Measurements from ENCODE around the gene M1AP.
"Not testable (repeated sequence)": the region's sequence is repeated elsewhere in the genome, so short reads cannot be mapped to it uniquely, and the experiment has no call there.

Gene M1AP

GRCh38 chr2:74562126-74562775, 85.9 kb downstream of the M1AP start:
- H3K4me3 ChIP-seq (replicated peaks; ENCODE audit: low read depth, low read length) = no peak overlapping the region
- TF ChIP-seq CTCF (IDR thresholded peaks at IDR 0.05; ENCODE audit: low read depth, low read length, missing control alignments) = no peak
- DNase-seq (ENCODE audit: extremely low read depth, low read depth) = no peak

GRCh38 chr2:74561022-74561421, 87.1 kb downstream of the M1AP start:
- DNase-seq (ENCODE audit: extremely low read depth, low read depth); H3K4me3 ChIP-seq (replicated peaks; ENCODE audit: low read depth, low read length): not testable (repeated sequence)

- no peak overlapping the region for H3K4me3 ChIP-seq (replicated peaks; ENCODE audit: low read depth, low read length)
- no peak for TF ChIP-seq CTCF (IDR thresholded peaks at IDR 0.05; ENCODE audit: low read depth, low read length, missing control alignments)
- no peak for DNase-seq (ENCODE audit: extremely low read depth, low read depth)
These were observed 87.5 kb downstream of the M1AP start for GRCh38 chr2:74560591-74560990.

GRCh38 chr2:74559912-74560311, 88.2 kb downstream of the M1AP start:
- no peak for DNase-seq (ENCODE audit: extremely low read depth, low read depth)
- no peak overlapping the region for H3K4me3 ChIP-seq (replicated peaks; ENCODE audit: low read depth, low read length)
- no peak for TF ChIP-seq CTCF (IDR thresholded peaks at IDR 0.05; ENCODE audit: low read depth, low read length, missing control alignments)

GRCh38 chr2:74558284-74559230, 89.6 kb downstream of the M1AP start:
- H3K4me3 ChIP-seq (replicated peaks; ENCODE audit: low read depth, low read length) = no peak overlapping the region
- DNase-seq (ENCODE audit: extremely low read depth, low read depth) = no peak
- TF ChIP-seq CTCF (IDR thresholded peaks at IDR 0.05; ENCODE audit: low read depth, low read length, missing control alignments) = no peak

GRCh38 chr2:74556831-74557370, 91.2 kb downstream of the M1AP start:
- no peak overlapping the region for H3K4me3 ChIP-seq (replicated peaks; ENCODE audit: low read depth, low read length)
- DNase-seq (ENCODE audit: extremely low read depth, low read depth) = no peak
- no peak for TF ChIP-seq CTCF (IDR thresholded peaks at IDR 0.05; ENCODE audit: low read depth, low read length, missing control alignments)

GRCh38 chr2:74556159-74556558, 92.0 kb downstream of the M1AP start:
- TF ChIP-seq CTCF (IDR thresholded peaks at IDR 0.05; ENCODE audit: low read depth, low read length, missing control alignments) = no peak
- H3K4me3 ChIP-seq (replicated peaks; ENCODE audit: low read depth, low read length) = no peak overlapping the region
- no peak for DNase-seq (ENCODE audit: extremely low read depth, low read depth)

Data from HFF-Myc (cell line).